GM23248 (cell line): ENCODE data around the gene NUDT6. TPM values are rescaled to one million over a fixed set of nuclear protein-coding genes. Genes with fewer than 3 reads are reported as not detected.

ENCODE experiments used
- DNase-seq: peaks from one replicate; pipeline ENCODE4 v3.0.0-alpha.2; 2015
- H2AFZ ChIP-seq: fragments of 200-600 bp; sonication (generic); 2 replicates; pipeline ENCODE4 v1.6.1; 2016; ENCODE audit warnings: antibody characterized with exemption
- H3F3A ChIP-seq: fragments of 200-600 bp; sonication (generic); 2 replicates; pipeline ENCODE4 v1.6.1; 2016; ENCODE audit warnings: mild to moderate bottlenecking, antibody characterized with exemption, mixed run types; ENCODE audit not compliant: insufficient read depth
- H3K27ac ChIP-seq: fragments of 200-600 bp; sonication (generic); 2 replicates; pipeline ENCODE4 v1.5.1; 2016; ENCODE audit warnings: mild to moderate bottlenecking
- H3K27me3 ChIP-seq: fragments of 200-600 bp; sonication (generic); replicated peaks from 2 replicates; pipeline ENCODE4 v1.6.1; 2016; ENCODE audit warnings: mild to moderate bottlenecking; ENCODE audit not compliant: insufficient read depth
- H3K36me3 ChIP-seq: fragments of 200-600 bp; sonication (generic); 2 replicates; pipeline ENCODE4 v1.6.1; 2016; ENCODE audit warnings: low read depth, mild to moderate bottlenecking
- H3K4me1 ChIP-seq: fragments of 200-600 bp; sonication (generic); 2 replicates; pipeline ENCODE4 v1.6.1; 2016; ENCODE audit warnings: mild to moderate bottlenecking; ENCODE audit not compliant: insufficient read depth
- H3K4me2 ChIP-seq: fragments of 200-600 bp; sonication (generic); one replicate; pipeline ENCODE4 v1.6.1; 2016; ENCODE audit warnings: mild to moderate bottlenecking; ENCODE audit not compliant: unreplicated experiment
- H3K4me3 ChIP-seq: fragments of 200-600 bp; sonication (generic); 2 replicates; pipeline ENCODE4 v1.5.1; 2016; ENCODE audit warnings: mild to moderate bottlenecking
- H3K79me2 ChIP-seq: fragments of 200-600 bp; sonication (generic); 2 replicates; pipeline ENCODE4 v1.6.1; 2016; ENCODE audit warnings: mild to moderate bottlenecking; ENCODE audit not compliant: insufficient read depth
- H3K9ac ChIP-seq: fragments of 200-600 bp; sonication (generic); 2 replicates; pipeline ENCODE4 v1.6.1; 2016; ENCODE audit warnings: mild to moderate bottlenecking
- H3K9me2 ChIP-seq: fragments of 200-600 bp; sonication (generic); 2 replicates; pipeline ENCODE4 v1.6.1; 2016; ENCODE audit warnings: mixed run types, mild to moderate bottlenecking, moderate library complexity; ENCODE audit not compliant: insufficient read depth
- H3K9me3 ChIP-seq: fragments of 200-600 bp; sonication (generic); one replicate; pipeline ENCODE4 v1.6.1; 2017; ENCODE audit warnings: low read depth
- H4K20me1 ChIP-seq: fragments of 200-600 bp; sonication (generic); 2 replicates; pipeline ENCODE4 v1.6.0; 2016; ENCODE audit not compliant: insufficient read depth
- EZH2 ChIP-seq: fragments of 200-600 bp; sonication (generic); IDR thresholded peaks from 2 replicates; pipeline ENCODE4 v1.6.1; 2018; ENCODE audit warnings: antibody characterized with exemption, mild to moderate bottlenecking; ENCODE audit not compliant: insufficient read depth, poor library complexity, severe bottlenecking
- EZH2phosphoT487 ChIP-seq: fragments of 200-600 bp; sonication (generic); IDR thresholded peaks from 2 replicates; pipeline ENCODE4 v1.6.1; 2018; ENCODE audit warnings: antibody characterized with exemption, moderate library complexity, mild to moderate bottlenecking, low read depth; ENCODE audit not compliant: insufficient read depth
- WGBS, 2 experiments: methylation state at CpG; one replicate each; pipeline ENCODE4 v1.1.6; 2015 to 2017; ENCODE audit warnings: low lambda C conversion rate in 2 of 2, low coverage in 1 of 2; ENCODE audit errors: missing lambda C conversion rate in 2 of 2; 5-methylcytosine and 5-hydroxymethylcytosine counted together
- in situ Hi-C: fragments of 300-500 bp; cut with MboI; formaldehyde crosslinking; loops from 2 replicates; pipeline ENCODE4 v1.15.0; 2020
- polyA plus RNA-seq: library from polyadenylated mRNA; unstranded; fragments of >200 nt; fragmentation: Nextera tagmentation; extraction: Ambion mirVana; gene quantifications from 2 replicates; pipeline ENCODE4 v1.2.1, GENCODE V29; 2016
- total RNA-seq: library from RNA; depleted of rRNA; stranded (reverse); fragments of >200 nt; shearing (Covaris generic); gene quantifications from 2 replicates; pipeline ENCODE4 v1.2.3, GENCODE V29; 2014

The NUDT6 gene
- total and polyA plus RNA-seq, 2 experiments from 2014 or later: 4.9 to 6.0 TPM

DNA sequence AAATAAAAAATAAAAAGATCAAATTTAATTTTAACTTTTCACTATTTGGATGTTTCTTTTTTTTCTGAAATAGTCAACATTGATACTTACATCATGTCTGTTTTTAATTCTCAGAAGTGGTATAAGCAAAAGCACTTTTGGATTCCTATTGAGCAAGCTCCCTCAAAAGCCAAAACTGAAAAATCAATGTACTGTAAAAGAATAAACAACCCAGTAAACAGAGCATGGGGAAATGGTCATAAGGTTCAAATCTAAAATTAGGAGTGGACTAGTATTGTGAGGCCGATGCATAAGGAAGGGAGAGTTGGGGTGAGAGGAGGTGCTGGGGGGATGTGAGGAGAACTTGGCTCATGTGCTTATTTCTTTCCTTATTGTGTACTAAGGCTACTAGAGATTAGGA, 37.9 kb downstream of the NUDT6 start:
- in situ Hi-C loops: no loop called here
- Histone ChIP-seq H2AFZ (no peak overlapping the region), H3K4me1 (peaks cover 59% of the 10 kb centered on the region), H3K27ac (peak overlapping the region; percentile 51), H3K4me2 (no peak overlapping the region), H3K9ac (no peak overlapping the region), H3K9me3 (no peaks in the 10 kb centered on the region), H3K9me2 (no peaks in the 10 kb centered on the region), H3K36me3 (peaks cover 88% of the 10 kb centered on the region), H3K27me3 (no peaks in the 10 kb centered on the region), H3F3A (peaks cover 93% of the 10 kb centered on the region), H3K4me3 (no peak overlapping the region), H3K79me2 (peaks cover 97% of the 10 kb centered on the region), H4K20me1 (no peaks in the 10 kb centered on the region)
- WGBS, 2 experiments: 19 to 23% methylated on average over 1 of the region's 1 CpG
- no peak for TF ChIP-seq EZH2
- TF ChIP-seq EZH2phosphoT487: no peak
- no peak for DNase-seq

DNA sequence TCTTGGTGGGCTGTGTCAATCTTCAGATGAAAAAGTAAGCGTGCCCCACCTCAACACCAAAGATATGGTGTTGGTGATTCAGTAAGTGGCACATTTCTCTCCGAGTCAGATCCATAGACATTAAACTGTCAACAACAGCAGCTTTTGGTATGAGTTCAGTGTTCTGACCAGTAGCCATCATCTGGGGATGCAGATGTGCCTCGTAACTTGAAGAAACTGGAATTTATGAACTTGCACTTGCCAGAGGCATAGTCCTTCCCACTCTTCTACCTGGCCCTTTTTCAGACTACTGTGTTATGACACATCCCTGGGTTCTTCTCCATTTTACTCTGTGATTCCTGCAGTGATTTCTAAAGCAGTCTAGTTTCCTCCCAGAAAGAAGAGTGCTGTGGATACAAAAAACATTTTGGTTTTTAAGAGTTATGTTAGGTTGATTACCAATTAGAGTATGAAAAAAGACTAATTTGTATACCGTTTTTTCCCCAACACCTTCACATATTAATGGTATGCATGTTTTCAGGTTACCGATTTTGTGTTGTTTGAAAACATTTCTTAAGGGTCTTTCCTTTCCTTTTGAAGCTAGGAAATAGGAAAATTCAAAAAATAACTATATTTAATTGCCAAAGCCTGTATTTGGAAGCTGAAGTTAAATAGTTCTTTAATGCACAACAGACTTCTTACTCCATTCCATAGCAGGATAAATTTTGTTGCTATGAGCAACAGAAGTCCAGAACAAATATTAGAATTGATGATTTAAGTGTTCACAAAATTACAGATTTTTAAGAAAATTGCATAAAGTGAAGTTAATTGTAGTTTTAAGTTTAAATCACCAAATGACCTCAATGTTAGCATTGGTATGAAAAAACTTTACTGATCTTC, 39.3 kb downstream of the NUDT6 start:
- 11 to 13% methylated on average over 5 of the region's 5 CpGs for WGBS, 2 experiments
- peaks cover 87% of the 10 kb centered on the region for H3K36me3 ChIP-seq
- H3K4me3 ChIP-seq: no peak overlapping the region
- peak overlapping the region; percentile 41 for H3K4me2 ChIP-seq
- no peaks in the 10 kb centered on the region for H4K20me1 ChIP-seq
- H3K79me2 ChIP-seq: peaks cover 97% of the 10 kb centered on the region
- in situ Hi-C loops: no loop called here
- no peaks in the 10 kb centered on the region for H3K27me3 ChIP-seq
- peak overlapping the region; percentile 51 for H3K27ac ChIP-seq
- TF ChIP-seq EZH2phosphoT487: no peak
- TF ChIP-seq EZH2: no peak
- H3F3A ChIP-seq: peaks cover 93% of the 10 kb centered on the region
- peak overlapping the region; percentile 39; the same call in 1 of the 2 replicates for H3K9ac ChIP-seq
- H2AFZ ChIP-seq: no peak overlapping the region
- no peaks in the 10 kb centered on the region for H3K9me2 ChIP-seq
- DNase-seq: peak; percentile 70
- H3K9me3 ChIP-seq: no peaks in the 10 kb centered on the region
- H3K4me1 ChIP-seq: peaks cover 65% of the 10 kb centered on the region

DNA sequence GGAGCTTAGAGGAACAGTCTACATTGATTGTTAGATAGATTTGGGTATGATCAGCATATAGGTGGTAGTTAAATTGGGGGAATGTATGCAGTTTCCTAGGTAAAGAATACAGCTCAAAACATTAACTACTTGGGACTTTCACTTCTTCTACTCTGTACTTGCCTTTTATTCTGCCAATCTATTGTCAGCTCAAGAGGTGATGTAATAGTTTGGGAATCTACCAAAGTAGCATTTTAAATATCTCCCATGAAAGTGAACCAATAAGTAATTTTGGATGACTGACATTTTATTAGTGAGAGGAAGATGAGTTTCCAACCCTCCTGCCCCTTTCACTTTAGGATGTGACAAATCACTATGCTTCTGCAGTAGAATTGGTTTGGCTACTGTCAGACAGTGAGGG, 43.4 kb downstream of the NUDT6 start:
- no peak for DNase-seq
- Histone ChIP-seq H3K4me2 (no peak overlapping the region), H3K4me3 (no peak overlapping the region), H3K4me1 (peaks cover 77% of the 10 kb centered on the region), H2AFZ (no peak overlapping the region), H3K9me2 (no peaks in the 10 kb centered on the region), H3K79me2 (peaks cover 97% of the 10 kb centered on the region), H3K9ac (no peak overlapping the region), H3K27me3 (no peaks in the 10 kb centered on the region), H3K36me3 (peaks cover 72% of the 10 kb centered on the region), H3F3A (peaks cover 86% of the 10 kb centered on the region), H4K20me1 (no peaks in the 10 kb centered on the region), H3K27ac (peak overlapping the region; percentile 39), H3K9me3 (no peaks in the 10 kb centered on the region)
- in situ Hi-C loops: no loop called here
- no peak for TF ChIP-seq EZH2
- TF ChIP-seq EZH2phosphoT487: no peak

DNA sequence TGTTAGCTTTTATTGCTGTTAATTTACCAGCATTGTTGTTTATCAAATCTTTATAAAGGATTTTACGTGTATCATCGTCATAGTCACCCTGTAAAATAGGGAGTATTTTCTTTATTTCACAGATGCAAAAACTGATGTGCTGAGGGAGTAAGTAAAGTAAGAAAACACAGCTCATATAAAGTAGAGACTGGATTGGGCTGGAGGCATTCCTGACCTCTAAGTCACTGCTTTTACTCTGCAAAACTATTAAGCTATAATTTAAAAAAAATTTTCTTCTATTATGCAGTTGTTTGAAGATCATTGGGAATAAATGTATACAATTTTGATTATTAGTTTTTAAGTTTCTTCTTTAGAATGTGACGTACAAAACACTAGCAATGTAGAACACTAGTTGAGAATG, 45.9 kb downstream of the NUDT6 start:
- Histone ChIP-seq H3K4me3 (no peak overlapping the region), H3K36me3 (peaks cover 52% of the 10 kb centered on the region), H4K20me1 (no peaks in the 10 kb centered on the region), H3K4me2 (no peak overlapping the region), H2AFZ (no peak overlapping the region), H3K27ac (peak overlapping the region; percentile 39), H3F3A (peaks cover 85% of the 10 kb centered on the region), H3K4me1 (peaks cover 75% of the 10 kb centered on the region), H3K9me2 (no peaks in the 10 kb centered on the region), H3K27me3 (no peaks in the 10 kb centered on the region), H3K9ac (no peak overlapping the region), H3K9me3 (no peaks in the 10 kb centered on the region), H3K79me2 (peaks cover 98% of the 10 kb centered on the region)
- 95 to 97% methylated on average over 3 of the region's 3 CpGs for WGBS, 2 experiments
- in situ Hi-C loops: no loop called here
- TF ChIP-seq EZH2phosphoT487: no peak
- no peak for TF ChIP-seq EZH2
- DNase-seq: peak; percentile 53
